ENCODE results near the gene SERPINB10.
A peak's percentile ranks its signal among the peaks of the same experiment; 100 is the strongest.

SERPINB10 gene

DNA sequence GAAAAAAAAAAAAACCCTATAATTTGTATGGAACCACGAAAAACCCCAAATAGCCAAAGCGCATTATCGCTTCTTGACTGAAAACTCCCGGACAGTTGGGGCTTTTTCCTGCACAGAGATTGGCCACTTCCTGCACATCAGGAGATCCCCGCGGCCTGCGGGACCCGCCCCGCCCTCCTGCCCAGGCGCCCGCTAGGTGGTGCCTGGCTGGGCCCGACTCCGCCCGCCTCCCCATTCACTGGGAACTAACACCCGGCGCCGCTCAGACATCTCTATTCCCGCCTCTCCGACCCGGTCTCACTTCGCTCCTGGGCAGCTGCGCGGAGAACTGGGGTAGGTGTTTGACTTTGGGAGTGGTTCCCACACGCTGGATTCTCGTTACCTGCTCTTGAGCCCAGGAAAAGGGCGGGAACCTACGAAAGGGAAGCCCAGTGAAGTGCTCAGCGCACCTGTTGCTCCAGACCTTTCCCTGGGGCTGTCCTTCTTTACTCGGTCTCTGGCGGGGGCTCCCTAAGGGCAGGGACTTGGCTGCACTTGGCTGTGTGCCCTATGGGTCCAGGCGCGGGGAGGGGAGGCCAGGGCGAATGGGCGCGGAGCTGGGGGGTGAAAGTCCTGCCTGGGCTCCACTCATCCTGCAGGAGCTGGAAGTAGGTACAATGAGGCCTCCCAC, 41.4 kb downstream of the SERPINB10 start, which contains the start of gene HMSD:
Gene HMSD, plus strand, starts transcription at position 234 of the 670 bp plus-strand sequence. CDS start 4,155 bp downstream, outside the sequence.
- DNase-seq: peak; percentile 55

DNA sequence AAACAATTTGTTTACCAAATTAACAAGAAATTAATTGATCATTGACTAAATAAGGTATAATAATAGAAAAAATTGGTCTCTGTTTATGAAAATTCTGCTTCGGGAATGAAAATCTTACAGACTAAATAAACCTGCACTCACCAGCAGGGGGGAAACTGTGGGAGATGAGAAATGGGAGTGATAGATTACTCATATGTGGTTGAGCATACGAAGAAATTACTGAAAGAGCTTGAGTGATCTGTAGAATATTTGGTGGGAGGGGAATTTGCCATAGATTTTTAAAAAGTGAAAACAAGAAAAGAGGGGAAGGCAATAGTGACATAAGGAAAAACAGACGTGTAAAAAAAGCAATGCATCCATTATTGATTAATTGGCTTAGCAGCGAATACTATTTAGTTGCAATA, 43.5 kb downstream of the SERPINB10 start:
- Histone ChIP-seq H3K4me1 (no peaks in the 10 kb centered on the region), H3K36me3 (no peaks in the 10 kb centered on the region), H3K9me3 (no peaks in the 10 kb centered on the region), H3K27me3 (no peaks in the 10 kb centered on the region), H3K4me3 (ENCODE audit: low read depth, low read length) (no peak overlapping the region)
- TF ChIP-seq, protein P1, sequence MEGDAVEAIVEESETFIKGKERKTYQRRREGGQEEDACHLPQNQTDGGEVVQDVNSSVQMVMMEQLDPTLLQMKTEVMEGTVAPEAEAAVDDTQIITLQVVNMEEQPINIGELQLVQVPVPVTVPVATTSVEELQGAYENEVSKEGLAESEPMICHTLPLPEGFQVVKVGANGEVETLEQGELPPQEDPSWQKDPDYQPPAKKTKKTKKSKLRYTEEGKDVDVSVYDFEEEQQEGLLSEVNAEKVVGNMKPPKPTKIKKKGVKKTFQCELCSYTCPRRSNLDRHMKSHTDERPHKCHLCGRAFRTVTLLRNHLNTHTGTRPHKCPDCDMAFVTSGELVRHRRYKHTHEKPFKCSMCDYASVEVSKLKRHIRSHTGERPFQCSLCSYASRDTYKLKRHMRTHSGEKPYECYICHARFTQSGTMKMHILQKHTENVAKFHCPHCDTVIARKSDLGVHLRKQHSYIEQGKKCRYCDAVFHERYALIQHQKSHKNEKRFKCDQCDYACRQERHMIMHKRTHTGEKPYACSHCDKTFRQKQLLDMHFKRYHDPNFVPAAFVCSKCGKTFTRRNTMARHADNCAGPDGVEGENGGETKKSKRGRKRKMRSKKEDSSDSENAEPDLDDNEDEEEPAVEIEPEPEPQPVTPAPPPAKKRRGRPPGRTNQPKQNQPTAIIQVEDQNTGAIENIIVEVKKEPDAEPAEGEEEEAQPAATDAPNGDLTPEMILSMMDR (IDR thresholded peaks at IDR 0.05; ENCODE audit: low read depth, low read length): no peak
- DNase-seq: no peak

More for the DNA sequence above, 41.4 kb downstream of the SERPINB10 start, which contains the start of gene HMSD:
- Histone ChIP-seq H3K36me3 (no peaks in the 10 kb centered on the region), H3K4me3 (ENCODE audit: low read depth, low read length) (peak within 1 kb of the TSS; percentile 24; the same call in 1 of the 2 replicates), H3K27me3 (no peaks in the 10 kb centered on the region), H3K4me1 (no peaks in the 10 kb centered on the region), H3K9me3 (no peaks in the 10 kb centered on the region)
- TF ChIP-seq, protein P1 (IDR thresholded peaks at IDR 0.05; ENCODE audit: low read depth, low read length): peak; percentile 35

DNA sequence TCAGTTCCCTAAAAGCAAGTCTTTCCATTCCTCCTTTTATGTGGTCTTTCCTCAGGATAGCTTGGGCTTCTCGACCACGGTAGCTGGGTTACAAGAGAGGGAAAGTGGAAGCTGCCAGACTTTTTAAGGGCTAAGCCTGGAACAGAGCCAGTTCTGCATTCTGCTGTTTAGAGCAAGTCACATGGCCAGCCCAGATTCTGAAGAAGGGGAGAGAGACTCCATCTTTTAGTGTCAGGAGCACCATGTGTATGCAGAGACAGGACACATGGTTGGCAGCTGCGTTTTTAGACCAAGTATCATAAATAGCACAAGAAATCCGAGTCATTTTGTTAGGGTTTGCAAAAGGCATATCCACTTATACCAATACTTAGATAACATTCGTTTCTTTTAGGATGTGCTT, 46.1 kb downstream of the SERPINB10 start:
- Histone ChIP-seq H3K36me3 (no peaks in the 10 kb centered on the region), H3K27me3 (no peaks in the 10 kb centered on the region), H3K4me3 (ENCODE audit: low read depth, low read length) (no peak overlapping the region), H3K4me1 (no peaks in the 10 kb centered on the region), H3K9me3 (no peaks in the 10 kb centered on the region)
- no peak for DNase-seq
- TF ChIP-seq, protein P1 (IDR thresholded peaks at IDR 0.05; ENCODE audit: low read depth, low read length): no peak

DNA sequence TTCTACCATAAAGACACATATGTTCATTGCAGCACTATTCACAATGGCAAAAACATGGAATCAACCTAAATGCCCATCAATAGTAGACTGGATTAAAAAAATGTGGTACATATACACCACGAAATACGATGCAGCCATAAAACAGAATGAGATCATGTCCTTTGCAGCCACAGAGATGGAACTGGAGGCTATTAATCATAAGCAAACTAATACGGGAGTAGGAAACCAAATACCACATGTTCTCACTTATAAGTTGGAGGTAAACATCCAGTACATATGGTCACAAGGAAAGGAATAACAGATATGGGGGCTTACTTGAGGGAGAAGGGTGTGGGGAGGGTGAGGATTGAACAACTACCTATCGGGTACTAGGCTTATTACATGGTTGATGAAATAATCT, 49.0 kb downstream of the SERPINB10 start:
- no peak for DNase-seq
- TF ChIP-seq, protein P1 (IDR thresholded peaks at IDR 0.05; ENCODE audit: low read depth, low read length): no peak
- no peaks in the 10 kb centered on the region for H3K4me1 ChIP-seq
- H3K36me3 ChIP-seq: no peaks in the 10 kb centered on the region
- no peak overlapping the region for H3K4me3 ChIP-seq (ENCODE audit: low read depth, low read length)
- H3K9me3 ChIP-seq: no peaks in the 10 kb centered on the region
- H3K27me3 ChIP-seq: no peaks in the 10 kb centered on the region

DNA sequence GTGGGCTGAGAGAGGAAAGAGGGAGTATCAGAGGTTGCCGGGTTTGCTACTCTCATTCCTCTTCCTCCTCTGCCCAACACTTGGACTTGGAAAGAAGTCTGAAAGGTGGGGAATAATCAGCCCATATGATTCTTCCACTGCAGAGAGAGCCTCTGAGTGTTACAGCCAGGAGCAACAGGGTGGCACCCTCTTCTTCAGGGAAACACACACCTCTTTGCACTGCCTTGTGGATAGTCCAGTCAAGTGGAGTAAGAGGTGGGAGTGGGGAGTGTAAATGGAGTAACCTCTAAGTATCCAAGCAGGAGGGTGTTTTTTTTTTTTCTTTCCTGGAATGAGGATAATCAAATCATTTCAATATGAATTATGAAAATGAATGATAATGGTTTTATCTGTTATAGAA, 53.1 kb downstream of the SERPINB10 start:
- no peaks in the 10 kb centered on the region for H3K36me3 ChIP-seq
- no peaks in the 10 kb centered on the region for H3K4me1 ChIP-seq
- TF ChIP-seq, protein P1 (IDR thresholded peaks at IDR 0.05; ENCODE audit: low read depth, low read length): no peak
- no peak overlapping the region for H3K4me3 ChIP-seq (ENCODE audit: low read depth, low read length)
- H3K9me3 ChIP-seq: no peaks in the 10 kb centered on the region
- H3K27me3 ChIP-seq: no peaks in the 10 kb centered on the region
- DNase-seq: no peak

DNA sequence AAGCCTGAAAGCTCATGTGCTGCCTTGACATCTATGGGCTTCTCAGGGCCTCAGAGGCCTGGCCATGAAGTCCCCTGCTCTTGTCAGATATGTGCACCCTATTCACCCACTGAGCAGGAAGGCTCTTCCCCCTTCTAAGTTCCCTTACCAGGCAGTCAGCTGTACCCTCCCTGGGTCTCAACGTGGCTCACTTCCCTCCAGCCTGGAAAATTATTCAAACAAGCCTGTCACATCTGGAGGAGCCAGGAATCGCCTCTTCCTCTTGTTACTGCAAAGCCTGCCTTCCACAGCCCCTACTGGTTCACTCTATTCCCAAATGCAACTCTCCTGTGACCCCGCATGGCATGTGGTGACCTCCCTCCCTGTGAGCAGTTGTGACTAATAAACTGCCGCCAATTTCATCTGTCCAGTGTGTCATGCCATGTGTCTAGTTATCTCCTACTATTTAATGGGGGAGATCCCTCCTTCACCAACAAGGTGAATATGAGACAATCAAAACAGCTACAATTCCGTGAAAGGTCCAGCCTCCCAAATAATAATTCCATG, 53.8 kb downstream of the SERPINB10 start:
- Histone ChIP-seq H3K4me3 (ENCODE audit: low read depth, low read length) (no peak overlapping the region), H3K4me1 (no peaks in the 10 kb centered on the region), H3K36me3 (no peaks in the 10 kb centered on the region), H3K27me3 (no peaks in the 10 kb centered on the region), H3K9me3 (no peaks in the 10 kb centered on the region)
- no peak for DNase-seq
- TF ChIP-seq, protein P1 (IDR thresholded peaks at IDR 0.05; ENCODE audit: low read depth, low read length): no peak

Measured in BE2C (cell line).